ENCODE data around the gene NR2C2AP.

Gene NR2C2AP

GRCh38 chr19:19203012-19203856, at the start of gene NR2C2AP:
NR2C2AP (minus strand) TSS chr19:19203414; CDS start chr19:19203060, 354 bp downstream.
- peak; percentile 93 to 94 for DNase-seq
- TF ChIP-seq GATA1 (IDR thresholded peaks at IDR 0.05; ENCODE audit: low read depth, low read length) (no peak), POLR2A (IDR thresholded peaks at IDR 0.05; ENCODE audit: low read length) (peak; percentile 38)

DNA sequence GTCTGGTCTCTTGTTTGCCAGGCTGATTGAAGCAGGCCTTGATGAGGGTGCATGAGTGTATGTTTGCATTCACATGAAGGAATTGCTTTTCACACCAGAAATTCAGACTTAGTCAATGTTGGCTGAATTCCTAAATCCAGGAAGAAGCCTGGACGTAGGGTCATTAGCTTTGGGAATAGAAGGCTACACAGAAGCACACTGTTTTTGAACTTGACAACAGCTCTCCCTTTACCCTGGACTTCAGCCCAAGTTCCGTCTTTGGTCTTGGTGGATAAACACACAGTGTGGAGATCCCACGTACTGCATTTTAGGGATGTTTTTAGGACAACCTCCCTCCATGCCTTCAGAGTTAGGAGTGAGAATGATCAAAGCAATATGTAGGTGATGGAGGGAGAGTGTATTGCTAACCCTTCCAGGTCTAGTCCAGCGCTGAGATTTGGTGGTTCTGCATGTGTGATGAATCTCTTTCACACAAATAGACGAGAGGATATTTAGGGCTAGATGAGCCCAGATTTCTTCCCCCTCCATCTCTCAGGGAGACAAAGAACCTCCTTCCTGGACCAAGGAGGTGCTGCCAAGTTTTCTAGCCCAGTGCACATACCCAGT, 47.1 kb upstream of the NR2C2AP start:
- DNase-seq: no peak
- TF ChIP-seq POLR2A (IDR thresholded peaks at IDR 0.05; ENCODE audit: low read length) (no peak), GATA1 (IDR thresholded peaks at IDR 0.05; ENCODE audit: low read depth, low read length) (no peak)

DNA sequence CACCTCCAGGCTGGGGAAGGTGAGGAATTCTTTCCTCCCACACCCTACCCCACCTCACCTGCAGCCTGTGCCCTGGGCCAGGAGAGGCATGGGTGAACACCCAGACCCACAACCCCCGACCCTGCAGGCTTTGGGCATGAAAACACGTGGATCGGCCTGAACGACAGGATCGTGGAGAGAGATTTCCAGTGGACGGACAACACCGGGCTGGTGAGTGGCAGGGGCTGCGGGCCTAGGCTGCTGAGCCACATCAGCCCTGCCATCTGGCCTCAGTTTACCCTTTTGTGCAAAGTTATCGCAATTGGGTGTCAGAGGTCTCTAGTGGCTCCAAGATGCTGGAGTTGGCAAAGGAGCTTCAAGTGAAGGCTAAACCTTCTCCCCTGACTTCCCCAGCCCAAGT, 37.3 kb upstream of the NR2C2AP start:
- no peak for TF ChIP-seq GATA1 (IDR thresholded peaks at IDR 0.05; ENCODE audit: low read depth, low read length)
- TF ChIP-seq POLR2A (IDR thresholded peaks at IDR 0.05; ENCODE audit: low read length): no peak
- no peak for DNase-seq

DNA sequence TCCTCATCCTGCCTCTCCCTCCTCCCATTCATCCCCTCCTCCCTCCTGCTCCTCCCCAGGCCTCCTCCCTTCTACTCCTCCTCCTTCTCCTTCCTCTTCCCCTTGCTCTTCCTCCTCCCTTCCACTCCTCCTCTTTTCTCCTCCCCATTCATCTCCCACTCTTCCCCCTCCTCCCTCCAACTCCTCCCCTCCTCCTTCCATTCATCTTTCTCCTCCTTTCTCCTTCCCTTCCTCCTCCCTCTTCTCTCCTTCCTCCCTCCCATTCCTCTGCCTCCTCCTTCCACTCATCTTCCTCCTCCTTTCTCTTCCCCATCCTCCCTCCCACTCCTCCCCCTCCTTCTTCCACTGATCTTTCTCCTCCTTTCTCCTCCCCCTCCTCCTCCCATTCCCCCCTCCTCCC, 36.5 kb upstream of the NR2C2AP start:
- TF ChIP-seq POLR2A (IDR thresholded peaks at IDR 0.05; ENCODE audit: low read length): no peak
- no peak for TF ChIP-seq GATA1 (IDR thresholded peaks at IDR 0.05; ENCODE audit: low read depth, low read length)
- DNase-seq: no peak

- DNase-seq: no peak
- TF ChIP-seq GATA1 (IDR thresholded peaks at IDR 0.05; ENCODE audit: low read depth, low read length) (no peak), POLR2A (IDR thresholded peaks at IDR 0.05; ENCODE audit: low read length) (no peak)
Measured at GRCh38 chr19:19238126-19238894, 35.1 kb upstream of the NR2C2AP start.

DNA sequence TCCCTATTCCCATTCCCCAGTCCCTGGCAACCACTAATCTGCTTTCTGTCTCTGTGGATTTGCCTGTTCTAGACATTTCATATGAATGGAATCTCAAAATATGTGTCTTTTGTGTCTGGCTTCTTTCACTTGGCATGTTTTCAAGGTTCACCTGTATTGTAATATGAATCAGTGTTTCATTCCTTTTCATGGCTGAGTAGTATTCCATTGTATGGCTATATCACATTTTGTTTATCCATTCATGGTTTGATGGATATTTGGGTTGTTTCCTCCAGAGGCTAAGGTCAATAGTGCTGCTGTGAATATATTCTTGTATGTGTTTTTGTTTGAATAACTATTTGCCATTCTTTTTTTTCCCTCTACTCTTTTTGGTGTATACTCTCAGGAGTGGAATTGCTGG, 33.0 kb upstream of the NR2C2AP start:
- no peak for DNase-seq
- TF ChIP-seq POLR2A (IDR thresholded peaks at IDR 0.05; ENCODE audit: low read length) (no peak), GATA1 (IDR thresholded peaks at IDR 0.05; ENCODE audit: low read depth, low read length) (no peak)

DNA sequence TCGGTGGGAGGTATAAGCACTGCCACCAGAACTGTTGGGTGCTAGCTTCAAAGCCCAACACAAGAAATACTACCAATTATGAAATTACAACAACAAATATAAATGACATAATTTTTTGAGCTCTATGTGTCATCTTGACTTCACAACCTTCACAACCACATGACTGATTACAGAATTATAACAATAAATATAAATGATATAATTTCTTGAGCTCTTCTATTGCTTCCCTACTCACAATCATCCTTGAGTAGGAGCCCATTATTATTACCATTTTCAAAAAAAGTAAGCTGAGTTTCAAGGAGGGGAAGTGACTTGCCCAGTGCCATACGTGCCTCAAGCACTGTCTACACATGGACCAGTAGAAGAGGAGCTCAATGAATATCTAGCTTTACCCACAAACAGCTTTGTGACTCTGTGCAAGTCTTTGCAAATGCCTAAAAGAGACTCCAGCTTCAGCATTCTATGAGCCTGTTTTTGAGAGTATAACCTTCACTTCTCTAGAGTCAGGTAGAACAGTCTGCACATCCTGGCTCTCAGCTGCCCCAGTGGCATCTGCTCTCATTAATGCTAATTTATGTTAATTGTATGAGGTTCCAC, 31.1 kb upstream of the NR2C2AP start:
- no peak for TF ChIP-seq POLR2A (IDR thresholded peaks at IDR 0.05; ENCODE audit: low read length)
- no peak for TF ChIP-seq GATA1 (IDR thresholded peaks at IDR 0.05; ENCODE audit: low read depth, low read length)
- DNase-seq: no peak

DNA sequence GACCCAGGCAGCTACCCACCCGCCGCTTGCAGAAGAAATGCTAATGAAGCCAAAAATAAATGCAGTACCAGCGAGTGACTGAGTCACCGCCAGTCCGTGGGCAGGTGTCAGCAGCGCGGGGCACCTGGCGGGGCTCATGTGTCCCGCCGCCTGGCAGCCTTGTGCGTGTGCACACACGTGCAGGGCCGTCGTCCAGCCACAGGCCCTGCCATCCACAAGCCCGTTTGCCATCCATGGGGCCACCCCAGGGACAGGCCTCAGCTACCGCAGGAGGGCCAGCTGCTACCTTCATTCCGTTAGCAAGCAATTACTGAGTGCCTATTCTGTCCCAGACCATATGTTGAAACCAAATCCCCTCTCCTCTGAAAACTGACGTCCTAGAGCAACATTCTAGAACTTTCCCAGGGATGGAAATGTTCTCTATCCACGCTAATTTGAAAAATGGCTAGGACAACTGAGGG, 29.1 kb upstream of the NR2C2AP start:
- no peak for DNase-seq
- TF ChIP-seq POLR2A (IDR thresholded peaks at IDR 0.05; ENCODE audit: low read length) (no peak), GATA1 (IDR thresholded peaks at IDR 0.05; ENCODE audit: low read depth, low read length) (no peak)

DNA sequence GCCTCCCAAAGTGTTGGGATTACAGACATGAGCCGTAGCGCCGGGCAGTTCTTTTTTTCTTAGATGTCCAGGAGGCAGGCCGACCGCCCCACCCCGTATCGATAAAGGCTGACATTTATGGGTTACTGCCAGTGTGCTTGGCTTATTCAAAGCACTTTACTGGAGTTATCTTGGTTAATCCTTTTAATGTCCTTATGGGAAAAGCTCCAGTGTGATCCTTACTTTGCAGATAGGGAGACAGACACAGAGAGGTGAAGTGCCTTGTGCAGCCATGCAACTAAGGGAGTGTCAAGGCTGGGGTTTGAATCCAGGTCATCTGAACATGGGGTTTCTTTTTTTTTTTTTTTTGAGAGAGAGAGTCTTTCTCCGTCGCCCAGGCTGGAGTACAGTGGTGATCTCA, 27.8 kb upstream of the NR2C2AP start:
- DNase-seq: no peak
- TF ChIP-seq GATA1 (IDR thresholded peaks at IDR 0.05; ENCODE audit: low read depth, low read length) (no peak), POLR2A (IDR thresholded peaks at IDR 0.05; ENCODE audit: low read length) (no peak)

DNA sequence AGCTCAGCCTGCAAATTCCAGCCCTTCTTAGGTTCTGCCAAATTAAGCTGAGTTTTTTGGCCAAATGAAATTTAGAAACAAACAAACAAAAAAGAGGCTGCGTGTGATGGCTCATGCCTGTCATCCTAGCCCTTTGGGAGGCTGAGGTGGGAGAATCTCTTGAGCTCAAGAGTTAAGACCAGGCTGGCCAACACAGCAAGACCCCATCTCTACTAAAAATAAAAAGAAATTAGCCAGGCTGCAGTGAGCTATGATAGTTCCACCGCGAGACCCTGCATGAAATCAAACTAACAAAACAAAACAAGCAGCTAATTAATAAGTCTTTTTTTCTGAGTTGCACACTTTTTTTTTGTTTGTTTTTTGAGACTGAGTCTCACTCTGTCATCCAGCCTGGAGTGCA, 26.5 kb upstream of the NR2C2AP start:
- TF ChIP-seq POLR2A (IDR thresholded peaks at IDR 0.05; ENCODE audit: low read length) (no peak), GATA1 (IDR thresholded peaks at IDR 0.05; ENCODE audit: low read depth, low read length) (no peak)
- DNase-seq: no peak

DNA sequence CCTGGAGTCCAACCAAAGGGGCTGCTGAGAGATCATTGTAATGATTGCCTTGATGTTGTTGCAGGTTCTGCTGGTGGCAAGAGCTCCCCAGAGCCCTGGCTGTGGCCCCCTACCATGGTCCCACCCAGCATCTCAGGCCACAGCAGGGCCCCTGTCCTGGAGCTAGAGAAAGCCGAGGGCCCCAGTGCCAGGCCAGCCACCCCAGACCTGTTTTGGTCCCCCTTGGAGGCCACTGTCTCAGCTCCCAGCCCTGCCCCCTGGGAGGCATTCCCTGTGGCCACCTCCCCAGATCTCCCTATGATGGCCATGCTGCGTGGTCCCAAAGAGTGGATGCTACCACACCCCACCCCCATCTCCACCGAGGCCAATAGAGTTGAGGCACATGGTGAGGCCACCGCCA, 24.0 kb upstream of the NR2C2AP start:
- TF ChIP-seq POLR2A (IDR thresholded peaks at IDR 0.05; ENCODE audit: low read length) (no peak), GATA1 (IDR thresholded peaks at IDR 0.05; ENCODE audit: low read depth, low read length) (no peak)
- DNase-seq: no peak

DNA sequence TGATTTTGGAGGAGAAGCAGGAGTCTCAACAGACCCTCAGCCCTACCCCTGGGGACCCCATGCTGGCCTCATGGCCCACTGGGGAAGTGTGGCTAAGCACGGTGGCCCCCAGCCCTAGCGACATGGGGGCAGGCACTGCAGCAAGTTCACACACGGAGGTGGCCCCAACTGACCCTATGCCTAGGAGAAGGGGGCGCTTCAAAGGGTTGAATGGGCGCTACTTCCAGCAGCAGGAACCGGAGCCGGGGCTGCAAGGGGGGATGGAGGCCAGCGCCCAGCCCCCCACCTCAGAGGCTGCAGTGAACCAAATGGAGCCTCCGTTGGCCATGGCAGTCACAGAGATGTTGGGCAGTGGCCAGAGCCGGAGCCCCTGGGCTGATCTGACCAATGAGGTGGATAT, 23.4 kb upstream of the NR2C2AP start:
- DNase-seq: no peak

GRCh38 chr19:19226204-19226603, 23.0 kb upstream of the NR2C2AP start:
- TF ChIP-seq GATA1 (IDR thresholded peaks at IDR 0.05; ENCODE audit: low read depth, low read length) (no peak), POLR2A (IDR thresholded peaks at IDR 0.05; ENCODE audit: low read length) (no peak)
- no peak for DNase-seq

More for the DNA sequence above, 23.4 kb upstream of the NR2C2AP start:
- no peak for TF ChIP-seq GATA1 (IDR thresholded peaks at IDR 0.05; ENCODE audit: low read depth, low read length)
- TF ChIP-seq POLR2A (IDR thresholded peaks at IDR 0.05; ENCODE audit: low read length): no peak

All from erythroblast (primary cell).